WTC11 (cell line): Measurements from ENCODE around the gene TMTC2. TPM values are rescaled to one million over a fixed set of nuclear protein-coding genes. Genes with fewer than 3 reads are reported as not detected.

Experiments used
- ATAC-seq: fragments of 200-7000 bp; cut with Tn5 transposase; 2 replicates; pipeline ENCODE4 v1.10.0; 2021; ENCODE audit warnings: mild to moderate bottlenecking, moderate library complexity
- CTCF ChIA-PET: fragments of 300-600 bp; sonication (Branson Sonifier 250); formaldehyde crosslinking; loops from one replicate; lab custom pipeline; 2021; ENCODE audit warnings: antibody characterized with exemption; lab: Charles Lee
- POLR2A ChIA-PET: fragments of 350-600 bp; sonication (Branson Sonifier 250); formaldehyde crosslinking; loops from one replicate; lab custom pipeline; 2021; ENCODE audit warnings: antibody characterized with exemption; lab: Charles Lee
- DNase-seq: peaks from one replicate; pipeline ENCODE4 v3.0.0; 2021; ENCODE audit warnings: low spot score
- H3K27ac Mint-ChIP-seq: 2 replicates; pipeline ENCODE4 v1.8.0; 2021; ENCODE audit warnings: mixed read lengths
- H3K27me3 Mint-ChIP-seq: 2 replicates; pipeline ENCODE4 v1.8.0; 2021; ENCODE audit warnings: low read depth, mild to moderate bottlenecking, moderate library complexity, mixed read lengths
- H3K36me3 Mint-ChIP-seq: 2 replicates; pipeline ENCODE4 v1.8.0; 2021; ENCODE audit warnings: mixed read lengths
- H3K4me1 Mint-ChIP-seq: 2 replicates; pipeline ENCODE4 v1.8.0; 2022; ENCODE audit warnings: mixed read lengths
- H3K4me3 Mint-ChIP-seq: 2 replicates; pipeline ENCODE4 v1.8.0; 2021; ENCODE audit warnings: mild to moderate bottlenecking, moderate library complexity, mixed read lengths
- H3K9me3 Mint-ChIP-seq: 2 replicates; pipeline ENCODE4 v1.8.0; 2021; ENCODE audit warnings: mixed read lengths
- CBFB ChIP-seq: sonication (generic); formaldehyde crosslinking; IDR thresholded peaks from 2 replicates; pipeline ENCODE4 v1.8.1; 2022; ENCODE audit warnings: mild to moderate bottlenecking, low read depth, missing genetic modification reagents
- ELF4 ChIP-seq: sonication (generic); formaldehyde crosslinking; IDR thresholded peaks from 2 replicates; pipeline ENCODE4 v1.8.1; 2022; ENCODE audit warnings: low read depth, mild to moderate bottlenecking, moderate library complexity, missing genetic modification reagents
- ESRRA ChIP-seq: sonication (generic); formaldehyde crosslinking; IDR thresholded peaks from 2 replicates; pipeline ENCODE4 v1.8.1; 2022; ENCODE audit warnings: mild to moderate bottlenecking, missing genetic modification reagents, borderline replicate concordance
- FOXP1 ChIP-seq: sonication (generic); formaldehyde crosslinking; IDR thresholded peaks from 2 replicates; pipeline ENCODE4 v1.8.0; 2022; ENCODE audit warnings: missing genetic modification reagents, mild to moderate bottlenecking, moderate library complexity, borderline replicate concordance
- JAZF1 ChIP-seq: fragments of 250-450 bp; sonication (Bioruptor Pico); IDR thresholded peaks from 2 replicates; pipeline ENCODE4 v1.9.0; 2021; ENCODE audit warnings: moderate library complexity, mild to moderate bottlenecking, inconsistent platforms
- KAT7 ChIP-seq: sonication (generic); formaldehyde crosslinking; IDR thresholded peaks from 2 replicates; pipeline ENCODE4 v1.8.1; 2023; ENCODE audit warnings: missing genetic modification reagents, mild to moderate bottlenecking, borderline replicate concordance
- NR3C1 ChIP-seq: sonication (generic); formaldehyde crosslinking; conservative IDR thresholded peaks from 2 replicates; pipeline ENCODE4 v1.8.1; 2023; ENCODE audit warnings: low read depth, mild to moderate bottlenecking, missing genetic modification reagents
- PRRX2 ChIP-seq: fragments of 250-450 bp; sonication (Bioruptor Pico); IDR thresholded peaks from 2 replicates; pipeline ENCODE4 v1.8.0; 2021; ENCODE audit warnings: mild to moderate bottlenecking
- SOX15 ChIP-seq: fragments of 250-450 bp; sonication (Bioruptor Pico); IDR thresholded peaks from 2 replicates; pipeline ENCODE4 v1.9.0; 2021; ENCODE audit warnings: mild to moderate bottlenecking
- SP1 ChIP-seq: sonication (generic); formaldehyde crosslinking; conservative IDR thresholded peaks from 2 replicates; pipeline ENCODE4 v1.8.1; 2022; ENCODE audit warnings: missing genetic modification reagents
- TP53 ChIP-seq: sonication (generic); formaldehyde crosslinking; IDR thresholded peaks from 2 replicates; pipeline ENCODE4 v1.8.1; 2023; ENCODE audit warnings: mild to moderate bottlenecking, missing genetic modification reagents
- ZNF138 ChIP-seq: sonication (generic); formaldehyde crosslinking; conservative IDR thresholded peaks from 2 replicates; pipeline ENCODE4 v1.8.1; 2022; ENCODE audit warnings: mild to moderate bottlenecking, moderate library complexity, missing genetic modification reagents
- ZNF396 ChIP-seq: fragments of 250-450 bp; sonication (Bioruptor Pico); IDR thresholded peaks from 2 replicates; pipeline ENCODE4 v1.8.0; 2021; ENCODE audit warnings: mild to moderate bottlenecking, moderate library complexity, borderline replicate concordance
- ZNF671 ChIP-seq: fragments of 250-450 bp; sonication (Bioruptor Pico); IDR thresholded peaks from 2 replicates; pipeline ENCODE4 v1.8.0; 2021; ENCODE audit warnings: mild to moderate bottlenecking
- total RNA-seq: library from RNA; stranded (reverse); gene quantifications from 3 replicates; pipeline ENCODE4 v1.2.3, GENCODE V29; 2021
- TF ChIP-seq, protein P1 (sequence below): sonication (generic); formaldehyde crosslinking; IDR thresholded peaks from 2 replicates; pipeline ENCODE4 v1.8.0; 2022; ENCODE audit warnings: mild to moderate bottlenecking, missing genetic modification reagents
- TF ChIP-seq, protein P2 (sequence below): sonication (generic); formaldehyde crosslinking; IDR thresholded peaks from 2 replicates; pipeline ENCODE4 v1.8.1; 2022; ENCODE audit warnings: mild to moderate bottlenecking, missing genetic modification reagents, moderate library complexity, borderline replicate concordance
- TF ChIP-seq, protein P3 (sequence below): sonication (generic); formaldehyde crosslinking; IDR thresholded peaks from 2 replicates; pipeline ENCODE4 v1.8.0; 2022; ENCODE audit warnings: mild to moderate bottlenecking, missing genetic modification reagents
- TF ChIP-seq, protein P4 (sequence below): sonication (generic); formaldehyde crosslinking; IDR thresholded peaks from 2 replicates; pipeline ENCODE4 v1.8.1; 2022; ENCODE audit warnings: missing genetic modification reagents, borderline replicate concordance
- TF ChIP-seq, protein P5 (sequence below): sonication (generic); formaldehyde crosslinking; IDR thresholded peaks from 2 replicates; pipeline ENCODE4 v1.8.1; 2022; ENCODE audit warnings: low read depth, mild to moderate bottlenecking, moderate library complexity, missing genetic modification reagents, borderline replicate concordance
- TF ChIP-seq, protein P6 (sequence below): sonication (generic); formaldehyde crosslinking; IDR thresholded peaks from 2 replicates; pipeline ENCODE4 v1.8.1; 2022; ENCODE audit warnings: mild to moderate bottlenecking, moderate library complexity, missing genetic modification reagents
- TF ChIP-seq, protein P7 (sequence below): sonication (generic); formaldehyde crosslinking; IDR thresholded peaks from 2 replicates; pipeline ENCODE4 v1.8.1; 2022; ENCODE audit warnings: low read depth, missing genetic modification reagents, borderline replicate concordance
- TF ChIP-seq, protein P8 (sequence below): fragments of 200-600 bp; IDR thresholded peaks from 2 replicates; pipeline ENCODE4 v1.8.0; 2022; ENCODE audit warnings: antibody characterized with exemption
- TF ChIP-seq, protein P9 (sequence below): sonication (generic); formaldehyde crosslinking; conservative IDR thresholded peaks from 2 replicates; pipeline ENCODE4 v1.8.1; 2023; ENCODE audit warnings: mild to moderate bottlenecking, low read depth, missing genetic modification reagents, moderate library complexity

Gene TMTC2
- total RNA-seq, 1 experiment from 2014 or later, result 6.4 TPM

DNA sequence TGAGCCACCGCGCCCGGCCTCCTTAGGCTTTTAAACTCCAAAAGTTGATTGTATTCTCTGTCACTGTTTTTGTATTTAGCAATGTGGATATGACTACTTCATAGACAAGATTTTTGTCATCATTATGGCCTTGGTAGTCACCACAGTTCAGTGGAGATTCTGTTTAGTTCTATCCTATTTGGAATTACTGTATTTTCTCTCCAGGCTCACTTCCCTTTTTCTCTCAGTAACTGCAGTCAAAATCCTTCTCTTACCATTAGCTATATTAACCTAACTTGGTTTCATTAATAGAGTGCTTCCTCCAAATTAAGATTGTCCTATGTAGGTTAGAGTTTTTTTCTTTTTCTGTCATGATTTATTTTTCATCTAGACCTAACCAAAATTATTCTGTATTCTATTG is 283.9 kb downstream of the TMTC2 start (continued):
- TF ChIP-seq, protein P1, sequence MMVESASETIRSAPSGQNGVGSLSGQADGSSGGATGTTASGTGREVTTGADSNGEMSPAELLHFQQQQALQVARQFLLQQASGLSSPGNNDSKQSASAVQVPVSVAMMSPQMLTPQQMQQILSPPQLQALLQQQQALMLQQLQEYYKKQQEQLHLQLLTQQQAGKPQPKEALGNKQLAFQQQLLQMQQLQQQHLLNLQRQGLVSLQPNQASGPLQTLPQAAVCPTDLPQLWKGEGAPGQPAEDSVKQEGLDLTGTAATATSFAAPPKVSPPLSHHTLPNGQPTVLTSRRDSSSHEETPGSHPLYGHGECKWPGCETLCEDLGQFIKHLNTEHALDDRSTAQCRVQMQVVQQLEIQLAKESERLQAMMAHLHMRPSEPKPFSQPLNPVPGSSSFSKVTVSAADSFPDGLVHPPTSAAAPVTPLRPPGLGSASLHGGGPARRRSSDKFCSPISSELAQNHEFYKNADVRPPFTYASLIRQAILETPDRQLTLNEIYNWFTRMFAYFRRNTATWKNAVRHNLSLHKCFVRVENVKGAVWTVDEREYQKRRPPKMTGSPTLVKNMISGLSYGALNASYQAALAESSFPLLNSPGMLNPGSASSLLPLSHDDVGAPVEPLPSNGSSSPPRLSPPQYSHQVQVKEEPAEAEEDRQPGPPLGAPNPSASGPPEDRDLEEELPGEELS (CRISPR knock-in tag), result no peak
- TF ChIP-seq FOXP1 (CRISPR knock-in tag) (no peak), ZNF396 (CRISPR knock-in tag) (no peak), PRRX2 (CRISPR knock-in tag) (no peak), KAT7 (no peak), JAZF1 (CRISPR knock-in tag) (no peak), SP1 (CRISPR knock-in tag) (no peak), ZNF671 (CRISPR knock-in tag) (no peak), NR3C1 (CRISPR knock-in tag) (no peak)
- TF ChIP-seq, protein P2, sequence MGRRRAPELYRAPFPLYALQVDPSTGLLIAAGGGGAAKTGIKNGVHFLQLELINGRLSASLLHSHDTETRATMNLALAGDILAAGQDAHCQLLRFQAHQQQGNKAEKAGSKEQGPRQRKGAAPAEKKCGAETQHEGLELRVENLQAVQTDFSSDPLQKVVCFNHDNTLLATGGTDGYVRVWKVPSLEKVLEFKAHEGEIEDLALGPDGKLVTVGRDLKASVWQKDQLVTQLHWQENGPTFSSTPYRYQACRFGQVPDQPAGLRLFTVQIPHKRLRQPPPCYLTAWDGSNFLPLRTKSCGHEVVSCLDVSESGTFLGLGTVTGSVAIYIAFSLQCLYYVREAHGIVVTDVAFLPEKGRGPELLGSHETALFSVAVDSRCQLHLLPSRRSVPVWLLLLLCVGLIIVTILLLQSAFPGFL (CRISPR knock-in tag), result no peak
- TF ChIP-seq, protein P3, sequence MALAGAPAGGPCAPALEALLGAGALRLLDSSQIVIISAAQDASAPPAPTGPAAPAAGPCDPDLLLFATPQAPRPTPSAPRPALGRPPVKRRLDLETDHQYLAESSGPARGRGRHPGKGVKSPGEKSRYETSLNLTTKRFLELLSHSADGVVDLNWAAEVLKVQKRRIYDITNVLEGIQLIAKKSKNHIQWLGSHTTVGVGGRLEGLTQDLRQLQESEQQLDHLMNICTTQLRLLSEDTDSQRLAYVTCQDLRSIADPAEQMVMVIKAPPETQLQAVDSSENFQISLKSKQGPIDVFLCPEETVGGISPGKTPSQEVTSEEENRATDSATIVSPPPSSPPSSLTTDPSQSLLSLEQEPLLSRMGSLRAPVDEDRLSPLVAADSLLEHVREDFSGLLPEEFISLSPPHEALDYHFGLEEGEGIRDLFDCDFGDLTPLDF (CRISPR knock-in tag), result no peak
- TF ChIP-seq, protein P4, sequence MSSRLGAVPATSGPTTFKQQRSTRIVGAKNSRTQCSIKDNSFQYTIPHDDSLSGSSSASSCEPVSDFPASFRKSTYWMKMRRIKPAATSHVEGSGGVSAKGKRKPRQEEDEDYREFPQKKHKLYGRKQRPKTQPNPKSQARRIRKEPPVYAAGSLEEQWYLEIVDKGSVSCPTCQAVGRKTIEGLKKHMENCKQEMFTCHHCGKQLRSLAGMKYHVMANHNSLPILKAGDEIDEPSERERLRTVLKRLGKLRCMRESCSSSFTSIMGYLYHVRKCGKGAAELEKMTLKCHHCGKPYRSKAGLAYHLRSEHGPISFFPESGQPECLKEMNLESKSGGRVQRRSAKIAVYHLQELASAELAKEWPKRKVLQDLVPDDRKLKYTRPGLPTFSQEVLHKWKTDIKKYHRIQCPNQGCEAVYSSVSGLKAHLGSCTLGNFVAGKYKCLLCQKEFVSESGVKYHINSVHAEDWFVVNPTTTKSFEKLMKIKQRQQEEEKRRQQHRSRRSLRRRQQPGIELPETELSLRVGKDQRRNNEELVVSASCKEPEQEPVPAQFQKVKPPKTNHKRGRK (CRISPR knock-in tag), result no peak
- TF ChIP-seq, all 79 proteins: peak for 0

DNA sequence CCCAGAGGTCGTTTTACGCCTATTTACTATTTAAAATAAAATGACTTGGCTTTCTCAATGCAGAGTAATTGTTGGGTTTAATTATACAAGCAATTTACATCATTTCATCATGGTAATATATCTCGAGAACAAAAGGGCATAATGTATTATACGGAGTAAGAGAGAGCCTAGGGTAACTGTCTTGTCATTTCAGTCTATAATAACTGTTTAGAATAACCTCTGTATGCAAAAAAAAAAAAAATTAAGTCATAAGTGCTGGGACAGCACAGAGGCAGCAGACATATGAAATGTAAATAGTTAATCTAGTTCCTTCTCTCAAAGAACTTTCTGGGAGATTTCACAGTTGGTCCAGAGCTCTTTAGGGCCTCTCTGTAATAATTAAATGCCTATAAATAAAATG is 284.9 kb downstream of the TMTC2 start:
- DNase-seq (no peak), ATAC-seq (no peak)
- H3K27ac Mint-ChIP-seq, result no peak overlapping the region
- POLR2A ChIA-PET, result no interaction called here
- no peak overlapping the region for H3K4me3 Mint-ChIP-seq
- H3K9me3 Mint-ChIP-seq, result no peaks in the 10 kb centered on the region
- no peaks in the 10 kb centered on the region for H3K27me3 Mint-ChIP-seq
- H3K4me1 Mint-ChIP-seq, result peaks cover 3% of the 10 kb centered on the region; the same call in 1 of the 2 replicates
- no peaks in the 10 kb centered on the region for H3K36me3 Mint-ChIP-seq
- CTCF ChIA-PET, result interaction anchor here (1.1 kb wide), 1 partner anchor 286 kb away, joined by 3 read pairs; no protein-coding TSS in a partner anchor
- TF ChIP-seq ZNF138 (CRISPR knock-in tag) (no peak), ELF4 (CRISPR knock-in tag) (no peak), ESRRA (CRISPR knock-in tag) (no peak), FOXP1 (CRISPR knock-in tag) (no peak), SOX15 (CRISPR knock-in tag) (no peak), CBFB (no peak), TP53 (CRISPR knock-in tag) (no peak)
- TF ChIP-seq, protein P5, sequence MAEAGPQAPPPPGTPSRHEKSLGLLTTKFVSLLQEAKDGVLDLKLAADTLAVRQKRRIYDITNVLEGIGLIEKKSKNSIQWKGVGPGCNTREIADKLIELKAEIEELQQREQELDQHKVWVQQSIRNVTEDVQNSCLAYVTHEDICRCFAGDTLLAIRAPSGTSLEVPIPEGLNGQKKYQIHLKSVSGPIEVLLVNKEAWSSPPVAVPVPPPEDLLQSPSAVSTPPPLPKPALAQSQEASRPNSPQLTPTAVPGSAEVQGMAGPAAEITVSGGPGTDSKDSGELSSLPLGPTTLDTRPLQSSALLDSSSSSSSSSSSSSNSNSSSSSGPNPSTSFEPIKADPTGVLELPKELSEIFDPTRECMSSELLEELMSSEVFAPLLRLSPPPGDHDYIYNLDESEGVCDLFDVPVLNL, result no peak
- TF ChIP-seq, protein P6, sequence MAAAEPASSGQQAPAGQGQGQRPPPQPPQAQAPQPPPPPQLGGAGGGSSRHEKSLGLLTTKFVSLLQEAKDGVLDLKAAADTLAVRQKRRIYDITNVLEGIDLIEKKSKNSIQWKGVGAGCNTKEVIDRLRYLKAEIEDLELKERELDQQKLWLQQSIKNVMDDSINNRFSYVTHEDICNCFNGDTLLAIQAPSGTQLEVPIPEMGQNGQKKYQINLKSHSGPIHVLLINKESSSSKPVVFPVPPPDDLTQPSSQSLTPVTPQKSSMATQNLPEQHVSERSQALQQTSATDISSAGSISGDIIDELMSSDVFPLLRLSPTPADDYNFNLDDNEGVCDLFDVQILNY (CRISPR knock-in tag), result no peak
- TF ChIP-seq, protein P7, sequence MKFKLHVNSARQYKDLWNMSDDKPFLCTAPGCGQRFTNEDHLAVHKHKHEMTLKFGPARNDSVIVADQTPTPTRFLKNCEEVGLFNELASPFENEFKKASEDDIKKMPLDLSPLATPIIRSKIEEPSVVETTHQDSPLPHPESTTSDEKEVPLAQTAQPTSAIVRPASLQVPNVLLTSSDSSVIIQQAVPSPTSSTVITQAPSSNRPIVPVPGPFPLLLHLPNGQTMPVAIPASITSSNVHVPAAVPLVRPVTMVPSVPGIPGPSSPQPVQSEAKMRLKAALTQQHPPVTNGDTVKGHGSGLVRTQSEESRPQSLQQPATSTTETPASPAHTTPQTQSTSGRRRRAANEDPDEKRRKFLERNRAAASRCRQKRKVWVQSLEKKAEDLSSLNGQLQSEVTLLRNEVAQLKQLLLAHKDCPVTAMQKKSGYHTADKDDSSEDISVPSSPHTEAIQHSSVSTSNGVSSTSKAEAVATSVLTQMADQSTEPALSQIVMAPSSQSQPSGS, result no peak
- TF ChIP-seq, protein P8, sequence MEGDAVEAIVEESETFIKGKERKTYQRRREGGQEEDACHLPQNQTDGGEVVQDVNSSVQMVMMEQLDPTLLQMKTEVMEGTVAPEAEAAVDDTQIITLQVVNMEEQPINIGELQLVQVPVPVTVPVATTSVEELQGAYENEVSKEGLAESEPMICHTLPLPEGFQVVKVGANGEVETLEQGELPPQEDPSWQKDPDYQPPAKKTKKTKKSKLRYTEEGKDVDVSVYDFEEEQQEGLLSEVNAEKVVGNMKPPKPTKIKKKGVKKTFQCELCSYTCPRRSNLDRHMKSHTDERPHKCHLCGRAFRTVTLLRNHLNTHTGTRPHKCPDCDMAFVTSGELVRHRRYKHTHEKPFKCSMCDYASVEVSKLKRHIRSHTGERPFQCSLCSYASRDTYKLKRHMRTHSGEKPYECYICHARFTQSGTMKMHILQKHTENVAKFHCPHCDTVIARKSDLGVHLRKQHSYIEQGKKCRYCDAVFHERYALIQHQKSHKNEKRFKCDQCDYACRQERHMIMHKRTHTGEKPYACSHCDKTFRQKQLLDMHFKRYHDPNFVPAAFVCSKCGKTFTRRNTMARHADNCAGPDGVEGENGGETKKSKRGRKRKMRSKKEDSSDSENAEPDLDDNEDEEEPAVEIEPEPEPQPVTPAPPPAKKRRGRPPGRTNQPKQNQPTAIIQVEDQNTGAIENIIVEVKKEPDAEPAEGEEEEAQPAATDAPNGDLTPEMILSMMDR, result no peak
- TF ChIP-seq, protein P9, sequence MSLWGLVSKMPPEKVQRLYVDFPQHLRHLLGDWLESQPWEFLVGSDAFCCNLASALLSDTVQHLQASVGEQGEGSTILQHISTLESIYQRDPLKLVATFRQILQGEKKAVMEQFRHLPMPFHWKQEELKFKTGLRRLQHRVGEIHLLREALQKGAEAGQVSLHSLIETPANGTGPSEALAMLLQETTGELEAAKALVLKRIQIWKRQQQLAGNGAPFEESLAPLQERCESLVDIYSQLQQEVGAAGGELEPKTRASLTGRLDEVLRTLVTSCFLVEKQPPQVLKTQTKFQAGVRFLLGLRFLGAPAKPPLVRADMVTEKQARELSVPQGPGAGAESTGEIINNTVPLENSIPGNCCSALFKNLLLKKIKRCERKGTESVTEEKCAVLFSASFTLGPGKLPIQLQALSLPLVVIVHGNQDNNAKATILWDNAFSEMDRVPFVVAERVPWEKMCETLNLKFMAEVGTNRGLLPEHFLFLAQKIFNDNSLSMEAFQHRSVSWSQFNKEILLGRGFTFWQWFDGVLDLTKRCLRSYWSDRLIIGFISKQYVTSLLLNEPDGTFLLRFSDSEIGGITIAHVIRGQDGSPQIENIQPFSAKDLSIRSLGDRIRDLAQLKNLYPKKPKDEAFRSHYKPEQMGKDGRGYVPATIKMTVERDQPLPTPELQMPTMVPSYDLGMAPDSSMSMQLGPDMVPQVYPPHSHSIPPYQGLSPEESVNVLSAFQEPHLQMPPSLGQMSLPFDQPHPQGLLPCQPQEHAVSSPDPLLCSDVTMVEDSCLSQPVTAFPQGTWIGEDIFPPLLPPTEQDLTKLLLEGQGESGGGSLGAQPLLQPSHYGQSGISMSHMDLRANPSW, result no peak
